ENCODE measurements around the gene DNER.

DNA sequence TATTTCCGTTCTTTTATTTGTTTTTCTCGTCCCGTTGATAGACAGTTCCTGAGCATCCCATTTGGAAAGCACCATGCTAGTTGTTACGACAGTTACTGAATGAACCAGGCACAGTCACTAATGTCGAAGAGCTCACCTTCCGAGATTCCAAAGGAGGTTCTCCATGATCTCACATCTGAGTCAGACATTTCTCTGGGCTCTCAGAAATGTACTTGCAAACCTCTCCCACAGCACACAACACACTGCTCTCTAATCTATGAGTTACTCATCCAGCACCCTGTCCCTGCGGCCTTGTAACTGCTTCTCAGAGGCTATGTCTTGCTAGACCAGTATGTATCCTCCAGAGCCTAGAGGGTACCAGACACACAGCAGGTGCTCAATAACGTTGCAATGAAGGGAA, 174.7 kb downstream of the DNER start:
- TF ChIP-seq POLR2A (IDR thresholded peaks at IDR 0.05) (no peak), POLR2AphosphoS5 (IDR thresholded peaks at IDR 0.05) (no peak)
- TF ChIP-seq, protein P1, sequence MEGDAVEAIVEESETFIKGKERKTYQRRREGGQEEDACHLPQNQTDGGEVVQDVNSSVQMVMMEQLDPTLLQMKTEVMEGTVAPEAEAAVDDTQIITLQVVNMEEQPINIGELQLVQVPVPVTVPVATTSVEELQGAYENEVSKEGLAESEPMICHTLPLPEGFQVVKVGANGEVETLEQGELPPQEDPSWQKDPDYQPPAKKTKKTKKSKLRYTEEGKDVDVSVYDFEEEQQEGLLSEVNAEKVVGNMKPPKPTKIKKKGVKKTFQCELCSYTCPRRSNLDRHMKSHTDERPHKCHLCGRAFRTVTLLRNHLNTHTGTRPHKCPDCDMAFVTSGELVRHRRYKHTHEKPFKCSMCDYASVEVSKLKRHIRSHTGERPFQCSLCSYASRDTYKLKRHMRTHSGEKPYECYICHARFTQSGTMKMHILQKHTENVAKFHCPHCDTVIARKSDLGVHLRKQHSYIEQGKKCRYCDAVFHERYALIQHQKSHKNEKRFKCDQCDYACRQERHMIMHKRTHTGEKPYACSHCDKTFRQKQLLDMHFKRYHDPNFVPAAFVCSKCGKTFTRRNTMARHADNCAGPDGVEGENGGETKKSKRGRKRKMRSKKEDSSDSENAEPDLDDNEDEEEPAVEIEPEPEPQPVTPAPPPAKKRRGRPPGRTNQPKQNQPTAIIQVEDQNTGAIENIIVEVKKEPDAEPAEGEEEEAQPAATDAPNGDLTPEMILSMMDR (IDR thresholded peaks at IDR 0.05), result no peak

Measured in breast epithelium (tissue), 3 donors.